PC-9 (cell line): Measurements from ENCODE around the gene KCNIP1.

Experiments used
- CTCF ChIP-seq: fragments of 200-600 bp; sonication (generic); conservative IDR thresholded peaks from 2 replicates; pipeline ENCODE4 v1.6.1; 2017; ENCODE audit warnings: mixed run types, antibody characterized with exemption, mild to moderate bottlenecking, moderate library complexity
- EZH2 ChIP-seq: fragments of 200-600 bp; sonication (generic); IDR thresholded peaks from 2 replicates; pipeline ENCODE4 v1.8.0; 2017; ENCODE audit warnings: antibody characterized with exemption, low read depth

GRCh38 chr5:170552621-170553115, 48.8 kb downstream of the KCNIP1 start:
- TF ChIP-seq CTCF: no peak
- TF ChIP-seq EZH2: no peak
